Stimulated activated naive B cell treated with anti-CD40 and anti-IgM and Interleukin-4, amounts not matched to agents 10 μg/mL and 1 μg/mL and 100 μg/mL, for 72 hours (primary cell): Measurements from ENCODE around the gene TBATA.

Experiments used
- ATAC-seq, 2 donors: fragments of 150-1000 bp; cut with Tn5 transposase; replicated peaks; 2 replicates each; pipeline ENCODE4 v1.10.0; 2021; ENCODE audit warnings: moderate library complexity in 1 of 2
- DNase-seq: peaks from one replicate; pipeline ENCODE4 v3.0.0; 2021
- H3K27ac Mint-ChIP-seq: one replicate; pipeline ENCODE4 v1.8.0; 2022; ENCODE audit warnings: mild to moderate bottlenecking, mixed read lengths
- H3K27me3 Mint-ChIP-seq, 2 donors: one replicate each; pipeline ENCODE4 v1.8.0; 2022; ENCODE audit warnings: mixed read lengths in 2 of 2
- H3K36me3 Mint-ChIP-seq, 2 donors: one replicate each; pipeline ENCODE4 v1.8.0; 2022; ENCODE audit warnings: mixed read lengths in 2 of 2, mild to moderate bottlenecking in 1 of 2
- H3K4me1 Mint-ChIP-seq, 2 donors: one replicate each; pipeline ENCODE4 v1.8.0; 2022; ENCODE audit warnings: mixed read lengths in 2 of 2, mild to moderate bottlenecking in 1 of 2
- H3K4me3 Mint-ChIP-seq, 2 donors: one replicate each; pipeline ENCODE4 v1.8.0; 2022; ENCODE audit warnings: mild to moderate bottlenecking in 2 of 2, mixed read lengths in 2 of 2, moderate library complexity in 1 of 2
- H3K9me3 Mint-ChIP-seq, 2 donors: one replicate each; pipeline ENCODE4 v1.8.0; 2022; ENCODE audit warnings: mixed read lengths in 2 of 2, mild to moderate bottlenecking in 1 of 2

TBATA gene

GRCh38 chr10:70742537-70743429 lies 42.4 kb downstream of the TBATA start:
- no peak overlapping the region for H3K27ac Mint-ChIP-seq
- no peak overlapping the region for H3K4me3 Mint-ChIP-seq
- peaks cover 0 to 5% of the 10 kb centered on the region in 2 donors for H3K4me1 Mint-ChIP-seq
- H3K27me3 Mint-ChIP-seq, result no peaks in the 10 kb centered on the region
- ATAC-seq (no peak), DNase-seq (no peak)
- H3K36me3 Mint-ChIP-seq, result no peaks in the 10 kb centered on the region
- H3K9me3 Mint-ChIP-seq, result no peaks in the 10 kb centered on the region

GRCh38 chr10:70740406-70741288 lies 44.5 kb downstream of the TBATA start:
- no peak overlapping the region for H3K27ac Mint-ChIP-seq
- peaks cover 0 to 5% of the 10 kb centered on the region in 2 donors for H3K27me3 Mint-ChIP-seq
- no peaks in the 10 kb centered on the region for H3K36me3 Mint-ChIP-seq
- no peak overlapping the region for H3K4me3 Mint-ChIP-seq
- no peaks in the 10 kb centered on the region for H3K9me3 Mint-ChIP-seq
- H3K4me1 Mint-ChIP-seq, result peaks cover 0 to 5% of the 10 kb centered on the region in 2 donors
- ATAC-seq (no peak), DNase-seq (no peak)

- no peak overlapping the region for H3K4me3 Mint-ChIP-seq
- no peak for ATAC-seq
- no peak for DNase-seq
- no peaks in the 10 kb centered on the region for H3K9me3 Mint-ChIP-seq
- H3K27me3 Mint-ChIP-seq, result peaks cover 0 to 5% of the 10 kb centered on the region in 2 donors
- peaks cover 0 to 3% of the 10 kb centered on the region in 2 donors for H3K4me1 Mint-ChIP-seq
- no peak overlapping the region for H3K27ac Mint-ChIP-seq
- H3K36me3 Mint-ChIP-seq, result no peaks in the 10 kb centered on the region
These were observed 46.4 kb downstream of the TBATA start for GRCh38 chr10:70738761-70739121.

- H3K9me3 Mint-ChIP-seq, result no peaks in the 10 kb centered on the region
- no peak overlapping the region for H3K4me3 Mint-ChIP-seq
- H3K4me1 Mint-ChIP-seq, result peaks cover 0 to 3% of the 10 kb centered on the region in 2 donors
- DNase-seq (no peak), ATAC-seq (peak; percentile 57 to 70)
- no peaks in the 10 kb centered on the region for H3K36me3 Mint-ChIP-seq
- no peak overlapping the region for H3K27ac Mint-ChIP-seq
- peaks cover 0 to 5% of the 10 kb centered on the region in 2 donors for H3K27me3 Mint-ChIP-seq
These were observed 47.0 kb downstream of the TBATA start for GRCh38 chr10:70738006-70738760.

DNA sequence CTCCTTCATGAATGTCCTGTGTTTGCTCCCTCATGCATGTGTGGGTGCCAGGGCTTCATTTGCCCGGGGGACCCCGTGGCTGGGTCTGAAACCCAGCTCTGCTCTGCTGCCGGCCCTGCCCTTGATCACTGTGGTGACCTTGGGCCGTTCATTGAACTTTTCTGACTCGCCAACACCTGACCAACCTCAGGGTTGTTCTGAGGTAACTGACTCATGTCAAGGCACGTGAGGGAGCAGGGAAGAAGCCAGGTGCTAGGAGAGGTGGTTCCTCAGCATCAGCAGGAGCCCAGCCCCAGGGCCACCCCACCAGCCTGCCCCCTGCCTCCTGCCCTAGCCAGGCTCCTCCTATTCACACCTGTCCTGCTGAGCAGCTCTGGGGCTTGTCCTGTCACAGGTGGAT lies 47.9 kb downstream of the TBATA start:
- Mint-ChIP-seq H3K4me1 (no peaks in the 10 kb centered on the region), H3K27me3 (peaks cover 0 to 5% of the 10 kb centered on the region in 2 donors), H3K36me3 (no peaks in the 10 kb centered on the region), H3K4me3 (no peak overlapping the region), H3K27ac (no peak overlapping the region), H3K9me3 (no peaks in the 10 kb centered on the region)
- ATAC-seq (peak in 1 of 2 donors; percentile 8), DNase-seq (no peak)

DNA sequence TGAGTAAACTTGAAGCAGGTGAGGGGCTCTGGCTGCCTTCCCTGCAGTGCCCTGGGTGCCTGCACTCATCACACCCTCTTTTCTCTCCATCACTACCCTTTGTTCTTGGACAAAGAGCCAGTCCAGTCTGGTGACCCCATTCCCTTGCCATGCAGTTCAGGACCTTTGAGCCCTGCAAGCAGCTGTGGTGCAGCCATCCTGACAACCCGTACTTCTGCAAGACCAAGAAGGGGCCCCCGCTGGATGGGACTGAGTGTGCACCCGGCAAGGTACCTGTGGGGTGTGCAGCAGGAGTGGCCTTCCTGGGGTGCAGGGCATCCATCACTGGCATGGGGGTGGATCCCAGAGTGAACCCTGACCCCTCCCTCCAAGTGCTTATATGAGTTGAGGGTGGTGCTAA lies 48.7 kb downstream of the TBATA start:
- DNase-seq (no peak), ATAC-seq (no peak)
- Mint-ChIP-seq H3K27me3 (peaks cover 0 to 5% of the 10 kb centered on the region in 2 donors), H3K27ac (no peak overlapping the region), H3K4me3 (no peak overlapping the region), H3K36me3 (no peaks in the 10 kb centered on the region), H3K9me3 (no peaks in the 10 kb centered on the region), H3K4me1 (no peaks in the 10 kb centered on the region)

DNA sequence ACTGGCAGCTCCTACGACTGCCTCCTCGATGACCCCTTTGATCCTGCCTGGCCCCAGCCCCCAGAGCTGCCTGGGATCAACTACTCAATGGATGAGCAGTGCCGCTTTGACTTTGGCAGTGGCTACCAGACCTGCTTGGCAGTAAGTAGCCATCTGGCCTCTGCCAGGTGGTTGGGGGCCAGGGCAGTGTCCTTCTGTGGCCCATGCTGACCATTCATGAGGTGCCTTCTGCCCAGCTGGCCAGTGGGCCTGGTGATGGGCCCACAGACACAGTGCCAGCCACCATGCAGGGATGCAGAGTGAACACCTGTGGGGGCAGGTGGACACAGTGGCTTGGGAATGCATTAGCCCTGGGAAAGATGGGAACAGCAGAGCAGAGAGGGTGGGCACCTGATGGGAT lies 50.0 kb downstream of the TBATA start:
- Mint-ChIP-seq H3K27ac (no peak overlapping the region), H3K4me3 (no peak overlapping the region), H3K36me3 (no peaks in the 10 kb centered on the region)

DNA sequence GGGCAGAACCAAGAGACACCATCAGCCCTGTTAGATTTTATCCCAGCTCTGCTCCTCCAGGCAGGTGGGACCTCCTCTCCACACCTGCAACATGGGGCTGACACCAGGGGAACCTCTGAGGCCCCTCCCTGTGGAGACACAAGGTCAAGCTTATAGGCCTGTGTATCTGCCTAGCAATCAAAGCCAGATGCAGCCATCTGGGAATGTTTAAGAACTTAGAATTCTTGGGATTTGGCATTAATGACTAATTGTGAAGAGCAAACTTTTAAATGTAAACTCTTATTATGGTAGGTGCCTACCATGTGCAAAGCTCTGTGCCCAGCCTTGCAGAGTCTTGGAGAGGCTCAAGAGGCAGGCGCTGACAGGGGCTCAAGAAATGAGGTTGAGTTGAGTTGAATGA lies 52.1 kb downstream of the TBATA start:
- Mint-ChIP-seq H3K4me3 (no peak overlapping the region), H3K4me1 (no peaks in the 10 kb centered on the region), H3K36me3 (no peaks in the 10 kb centered on the region), H3K27me3 (peaks cover 0 to 5% of the 10 kb centered on the region in 2 donors), H3K27ac (no peak overlapping the region), H3K9me3 (no peaks in the 10 kb centered on the region)
- DNase-seq, result no peak
- no peak for ATAC-seq

More for the DNA sequence above, 50.0 kb downstream of the TBATA start:
- no peak for ATAC-seq
- no peaks in the 10 kb centered on the region for H3K4me1 Mint-ChIP-seq
- no peaks in the 10 kb centered on the region for H3K9me3 Mint-ChIP-seq
- no peak for DNase-seq
- H3K27me3 Mint-ChIP-seq, result peaks cover 0 to 5% of the 10 kb centered on the region in 2 donors

DNA sequence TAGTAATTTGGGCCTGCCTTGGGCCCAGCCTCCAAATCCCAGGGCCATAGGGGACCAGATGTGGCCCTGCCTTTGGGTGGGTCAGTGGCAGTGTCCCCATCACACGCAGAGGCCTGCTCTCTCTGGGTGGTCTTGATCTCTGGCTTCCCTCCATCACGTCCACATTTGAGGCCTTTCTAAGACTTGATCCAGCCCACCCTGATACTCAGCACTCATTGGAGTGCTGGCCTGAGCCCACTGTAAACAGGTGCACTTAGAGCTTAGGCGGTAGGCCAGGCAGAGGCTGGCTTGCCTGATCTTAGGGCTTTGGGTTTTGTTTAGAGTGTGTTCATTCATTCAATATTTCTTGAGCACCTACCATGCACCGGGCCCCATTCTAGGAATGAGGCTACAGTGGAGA lies 52.6 kb downstream of the TBATA start:
- H3K4me1 Mint-ChIP-seq, result no peaks in the 10 kb centered on the region
- ATAC-seq (no peak), DNase-seq (no peak)
- no peaks in the 10 kb centered on the region for H3K9me3 Mint-ChIP-seq
- H3K27ac Mint-ChIP-seq, result no peak overlapping the region
- no peaks in the 10 kb centered on the region for H3K36me3 Mint-ChIP-seq
- peaks cover 0 to 5% of the 10 kb centered on the region in 2 donors for H3K27me3 Mint-ChIP-seq
- no peak overlapping the region for H3K4me3 Mint-ChIP-seq

DNA sequence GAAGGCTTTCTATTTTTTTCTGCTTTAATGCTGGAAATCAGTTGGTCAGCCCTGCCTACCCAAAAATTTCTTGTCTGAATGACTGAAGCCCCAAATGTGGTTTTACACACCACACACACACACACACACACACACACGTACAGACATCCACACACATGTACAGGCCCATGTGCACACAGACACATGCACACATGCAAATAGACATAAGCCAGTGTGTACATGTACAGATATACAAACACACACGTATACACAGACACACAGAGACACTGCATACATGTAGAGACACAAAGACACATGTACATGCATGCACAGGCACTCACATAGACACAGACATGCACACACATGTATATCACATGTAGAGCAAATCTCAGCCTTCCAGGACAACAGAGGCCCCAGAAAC lies 54.2 kb downstream of the TBATA start:
- Mint-ChIP-seq H3K27me3 (peaks cover 6 to 7% of the 10 kb centered on the region in 2 donors), H3K9me3 (no peaks in the 10 kb centered on the region), H3K27ac (no peak overlapping the region), H3K4me3 (no peak overlapping the region), H3K36me3 (no peaks in the 10 kb centered on the region), H3K4me1 (no peaks in the 10 kb centered on the region)
- DNase-seq (no peak), ATAC-seq (no peak)

GRCh38 chr10:70729763-70730357 lies 55.3 kb downstream of the TBATA start:
- peaks cover 0 to 2% of the 10 kb centered on the region in 2 donors for H3K9me3 Mint-ChIP-seq
- no peak for DNase-seq
- no peak for ATAC-seq
- H3K4me3 Mint-ChIP-seq, result no peak overlapping the region
- H3K36me3 Mint-ChIP-seq, result no peaks in the 10 kb centered on the region
- peaks cover 4 to 8% of the 10 kb centered on the region in 2 donors for H3K27me3 Mint-ChIP-seq
- H3K4me1 Mint-ChIP-seq, result no peaks in the 10 kb centered on the region
- no peak overlapping the region for H3K27ac Mint-ChIP-seq

GRCh38 chr10:70728328-70728727 lies 56.8 kb downstream of the TBATA start:
- no peaks in the 10 kb centered on the region for H3K36me3 Mint-ChIP-seq
- H3K4me1 Mint-ChIP-seq, result no peaks in the 10 kb centered on the region
- H3K9me3 Mint-ChIP-seq, result peaks cover 0 to 2% of the 10 kb centered on the region in 2 donors
- H3K4me3 Mint-ChIP-seq, result no peak overlapping the region
- H3K27me3 Mint-ChIP-seq, result peaks cover 4 to 8% of the 10 kb centered on the region in 2 donors
- no peak for DNase-seq
- no peak for ATAC-seq
- H3K27ac Mint-ChIP-seq, result no peak overlapping the region

DNA sequence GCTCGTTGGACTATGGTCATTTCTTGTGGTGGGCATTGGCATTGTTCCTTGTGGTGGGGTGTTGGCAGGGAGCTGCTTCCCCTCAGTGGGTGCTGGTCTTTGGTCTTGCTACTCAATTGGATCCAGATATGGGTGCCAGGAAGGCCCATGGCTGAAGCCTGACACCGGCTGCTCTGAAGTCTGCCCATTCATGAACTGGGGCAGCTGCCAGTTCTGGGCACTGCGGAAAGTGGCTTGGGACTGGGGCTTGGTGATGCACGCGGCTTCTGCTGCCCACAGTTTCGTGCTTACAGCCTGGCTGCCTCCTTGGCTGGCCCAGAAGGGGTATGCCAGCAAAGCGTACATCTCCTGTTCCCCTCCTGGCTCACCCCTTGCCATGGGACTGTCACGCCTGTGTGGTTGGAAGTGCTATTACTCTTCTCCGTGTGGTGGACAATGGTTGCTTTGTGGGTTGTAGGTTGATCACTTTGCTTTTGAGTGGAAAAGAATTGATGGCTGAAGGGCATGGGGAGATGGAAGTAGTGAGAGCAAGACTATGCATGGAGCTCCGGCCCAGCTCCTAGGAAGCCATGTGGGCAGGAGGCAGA lies 58.2 kb downstream of the TBATA start:
- Mint-ChIP-seq H3K4me1 (no peaks in the 10 kb centered on the region), H3K36me3 (no peaks in the 10 kb centered on the region), H3K27ac (no peak overlapping the region), H3K27me3 (peaks cover 4 to 8% of the 10 kb centered on the region in 2 donors), H3K9me3 (peaks cover 0 to 2% of the 10 kb centered on the region in 2 donors), H3K4me3 (no peak overlapping the region)
- ATAC-seq, result no peak
- DNase-seq, result no peak
